ENCODE data around the gene PTPN14. TPM values are rescaled to one million over a fixed set of nuclear protein-coding genes. Genes with fewer than 3 reads are reported as not detected.
"Not testable (repeated sequence)": the region's sequence is repeated elsewhere in the genome, so short reads cannot be mapped to it uniquely, and the experiment has no call there.

Gene PTPN14
- total RNA-seq, 1 donor from 2014 or later, result 24.6 TPM

GRCh38 chr1:214402613-214403083, 148.8 kb downstream of the PTPN14 start:
- no peak for TF ChIP-seq CTCF (conservative IDR thresholded peaks at IDR 0.05; ENCODE audit: low read depth, low read length)
- no peak for DNase-seq (ENCODE audit: low read depth)
- no peak overlapping the region for H3K4me3 ChIP-seq (ENCODE audit: low read depth, low read length)

- no peak overlapping the region for H3K4me3 ChIP-seq (ENCODE audit: low read depth, low read length)
- TF ChIP-seq CTCF (conservative IDR thresholded peaks at IDR 0.05; ENCODE audit: low read depth, low read length), result no peak
- DNase-seq (ENCODE audit: low read depth), result peak; percentile 88
Observed at GRCh38 chr1:214401666-214402065, 149.7 kb downstream of the PTPN14 start.

DNA sequence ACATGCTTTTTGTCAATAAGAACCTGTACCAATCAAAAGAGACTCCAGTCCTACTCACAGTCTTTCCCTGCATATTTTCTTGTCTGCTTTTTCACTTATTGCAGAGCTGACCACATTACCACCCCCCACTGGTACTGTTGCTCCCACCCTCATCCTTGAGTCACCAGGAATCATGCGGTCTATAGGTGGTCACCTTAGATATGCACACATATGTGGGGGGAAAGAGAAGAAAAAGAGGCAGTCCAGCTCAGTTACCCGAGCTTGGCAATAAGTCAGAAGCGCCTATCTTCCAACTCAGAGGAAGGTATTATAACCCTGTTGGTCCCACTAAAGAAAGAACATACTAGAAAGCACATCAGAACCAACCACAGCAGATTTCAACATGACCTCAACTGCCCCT, 151.3 kb downstream of the PTPN14 start:
- DNase-seq (ENCODE audit: low read depth), result no peak
- H3K4me3 ChIP-seq (ENCODE audit: low read depth, low read length), result no peak overlapping the region
- no peak for TF ChIP-seq CTCF (conservative IDR thresholded peaks at IDR 0.05; ENCODE audit: low read depth, low read length)

DNA sequence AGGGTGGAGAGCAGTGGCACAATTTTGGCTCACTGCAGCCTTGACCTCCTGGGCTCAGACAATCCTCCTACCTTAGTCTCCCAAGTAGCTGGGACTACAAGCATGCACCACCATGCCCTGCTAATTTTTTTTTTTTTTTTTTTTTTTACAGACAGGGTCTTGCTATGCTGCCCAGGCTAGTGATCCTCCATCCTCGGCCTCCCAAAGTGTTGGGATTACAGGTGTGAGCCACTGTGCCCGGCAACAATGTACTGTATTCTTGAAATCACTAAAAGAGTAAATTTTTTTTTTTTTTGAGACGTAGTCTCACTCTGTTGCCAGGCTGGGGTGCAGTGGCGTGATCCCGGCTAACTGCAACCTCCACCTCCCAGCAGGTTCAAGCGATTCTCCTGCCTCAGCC, 152.9 kb downstream of the PTPN14 start:
- H3K4me3 ChIP-seq (ENCODE audit: low read depth, low read length), result no peak overlapping the region
- TF ChIP-seq CTCF (conservative IDR thresholded peaks at IDR 0.05; ENCODE audit: low read depth, low read length), result no peak
- DNase-seq (ENCODE audit: low read depth), result no peak

DNA sequence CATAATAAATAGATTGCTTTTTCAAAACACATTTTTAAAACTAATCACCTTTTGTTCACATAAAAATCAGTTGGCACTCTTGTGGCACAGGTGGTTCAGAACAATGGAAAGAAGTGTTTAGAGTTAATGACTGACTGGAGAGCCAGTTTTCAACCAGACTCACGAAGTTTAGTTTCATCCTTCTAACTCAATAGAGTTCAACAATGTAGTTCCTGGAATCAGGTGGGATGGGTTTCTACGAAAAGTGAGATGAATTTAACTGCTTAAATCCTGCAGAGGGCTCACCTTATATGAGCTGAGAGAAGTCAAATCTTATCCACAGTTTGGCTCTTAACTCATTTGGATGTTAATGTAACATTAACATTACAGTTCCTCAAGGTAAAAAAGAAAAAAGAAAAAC, 153.9 kb downstream of the PTPN14 start:
- H3K4me3 ChIP-seq (ENCODE audit: low read depth, low read length), result no peak overlapping the region
- no peak for DNase-seq (ENCODE audit: low read depth)
- TF ChIP-seq CTCF (conservative IDR thresholded peaks at IDR 0.05; ENCODE audit: low read depth, low read length), result no peak

- no peak for TF ChIP-seq CTCF (conservative IDR thresholded peaks at IDR 0.05; ENCODE audit: low read depth, low read length)
- H3K4me3 ChIP-seq (ENCODE audit: low read depth, low read length), result no peak overlapping the region
- no peak for DNase-seq (ENCODE audit: low read depth)
Observed at GRCh38 chr1:214396330-214396729, 155.1 kb downstream of the PTPN14 start.

- H3K4me3 ChIP-seq (ENCODE audit: low read depth, low read length), result not testable (repeated sequence)
- peak; percentile 59 for DNase-seq (ENCODE audit: low read depth)
Observed at GRCh38 chr1:214394569-214394968, 156.8 kb downstream of the PTPN14 start.

DNA sequence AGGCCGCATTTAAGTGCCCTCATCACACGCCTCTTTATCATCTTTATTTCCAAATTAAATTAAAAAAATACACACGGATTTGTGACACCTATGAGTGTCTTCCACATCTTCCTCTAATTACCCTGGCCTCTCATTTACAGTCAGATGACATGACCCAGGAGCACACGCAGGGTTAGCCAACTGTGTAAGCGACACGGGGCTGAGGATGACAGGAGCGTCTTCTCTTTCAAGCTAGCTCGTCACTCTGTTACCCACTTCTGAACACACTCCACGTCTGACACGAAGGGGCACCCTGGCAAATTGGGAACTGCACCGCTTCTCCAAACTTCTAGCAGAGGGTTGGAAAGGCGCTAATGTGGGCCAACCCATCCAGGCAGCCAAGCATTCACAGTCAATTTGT, 158.3 kb downstream of the PTPN14 start:
- no peak for DNase-seq (ENCODE audit: low read depth)
- no peak overlapping the region for H3K4me3 ChIP-seq (ENCODE audit: low read depth, low read length)
- no peak for TF ChIP-seq CTCF (conservative IDR thresholded peaks at IDR 0.05; ENCODE audit: low read depth, low read length)

Data from epithelial cell of proximal tubule (primary cell).